HG03521 (cell line): ENCODE measurements around the gene EYS.
"Not testable (repeated sequence)": the region's sequence is repeated elsewhere in the genome, so short reads cannot be mapped to it uniquely, and the experiment has no call there.

Experiments used
- ATAC-seq: cut with Tn5 transposase; IDR thresholded peaks from one replicate; pipeline ENCODE4 v1.9.1; 2021; ENCODE audit warnings: mild to moderate bottlenecking, moderate library complexity; ENCODE audit not compliant: unreplicated experiment

EYS gene

GRCh38 chr6:63816401-63816981, 1890.5 kb downstream of the EYS start:
- ATAC-seq: no peak

DNA sequence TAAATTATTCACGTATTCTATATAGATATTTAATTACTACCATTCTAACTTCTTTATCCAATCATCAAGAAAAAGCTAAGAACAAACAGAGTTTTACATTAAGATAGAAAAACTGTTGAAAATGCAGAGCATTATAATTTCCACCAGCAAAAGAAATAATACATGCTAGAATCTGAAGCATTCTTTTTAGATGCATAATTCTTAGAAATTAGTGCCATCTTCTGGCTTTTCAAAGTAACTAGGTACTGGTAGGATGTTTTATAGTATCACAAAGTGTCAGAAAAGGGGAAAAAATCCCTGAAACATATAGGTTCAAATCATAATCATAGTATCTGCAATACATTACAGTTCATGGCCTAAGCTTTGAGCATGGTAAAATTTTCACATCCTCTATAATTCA, 1892.6 kb downstream of the EYS start:
- no peak for ATAC-seq

DNA sequence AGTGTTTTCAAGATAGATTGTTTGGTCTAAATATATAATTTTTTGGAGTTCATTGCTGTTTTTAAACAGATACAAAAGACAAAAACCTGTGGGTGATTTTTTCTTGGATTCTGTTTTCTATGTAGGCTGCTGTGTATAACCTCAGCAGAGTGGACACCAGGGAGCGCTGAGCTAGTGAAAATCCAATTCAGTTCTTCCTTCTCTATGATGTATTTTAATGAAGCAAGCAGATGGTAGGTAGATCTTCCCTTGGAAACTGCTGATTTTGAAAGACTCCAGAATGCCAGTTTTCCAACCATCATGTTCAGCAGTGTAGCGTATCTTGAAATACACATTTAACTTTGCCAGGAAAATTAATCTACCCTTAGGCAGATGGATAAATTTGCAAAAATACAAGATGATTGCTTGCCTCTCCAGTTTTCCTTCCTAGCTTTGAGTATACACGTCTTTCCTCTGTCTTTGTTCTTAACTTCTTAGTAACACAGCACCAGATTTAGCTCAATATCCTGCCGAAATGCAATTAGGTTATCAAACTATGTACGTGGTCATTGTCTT, 1893.4 kb downstream of the EYS start:
- no peak for ATAC-seq

- ATAC-seq: no peak
These were observed 1898.5 kb downstream of the EYS start for GRCh38 chr6:63808576-63808975.

- ATAC-seq: no peak
These were observed 1900.0 kb downstream of the EYS start for GRCh38 chr6:63807056-63807455.

DNA sequence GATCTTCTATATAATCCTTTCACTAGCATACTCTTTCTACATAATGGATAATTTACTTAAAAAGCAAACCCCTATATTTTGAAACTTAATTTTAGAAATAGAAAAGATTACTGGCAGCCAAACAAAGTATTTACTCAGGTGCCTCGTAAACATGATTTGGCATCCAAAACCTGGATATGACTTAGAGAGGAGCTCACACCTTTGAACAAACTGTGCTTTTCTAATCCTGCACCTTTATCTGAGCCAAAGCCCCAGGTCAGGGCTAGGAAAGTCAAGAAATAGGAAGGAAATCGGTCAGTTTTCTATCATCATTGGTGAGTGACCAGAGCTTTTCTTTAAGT, 1900.5 kb downstream of the EYS start:
- no peak for ATAC-seq

DNA sequence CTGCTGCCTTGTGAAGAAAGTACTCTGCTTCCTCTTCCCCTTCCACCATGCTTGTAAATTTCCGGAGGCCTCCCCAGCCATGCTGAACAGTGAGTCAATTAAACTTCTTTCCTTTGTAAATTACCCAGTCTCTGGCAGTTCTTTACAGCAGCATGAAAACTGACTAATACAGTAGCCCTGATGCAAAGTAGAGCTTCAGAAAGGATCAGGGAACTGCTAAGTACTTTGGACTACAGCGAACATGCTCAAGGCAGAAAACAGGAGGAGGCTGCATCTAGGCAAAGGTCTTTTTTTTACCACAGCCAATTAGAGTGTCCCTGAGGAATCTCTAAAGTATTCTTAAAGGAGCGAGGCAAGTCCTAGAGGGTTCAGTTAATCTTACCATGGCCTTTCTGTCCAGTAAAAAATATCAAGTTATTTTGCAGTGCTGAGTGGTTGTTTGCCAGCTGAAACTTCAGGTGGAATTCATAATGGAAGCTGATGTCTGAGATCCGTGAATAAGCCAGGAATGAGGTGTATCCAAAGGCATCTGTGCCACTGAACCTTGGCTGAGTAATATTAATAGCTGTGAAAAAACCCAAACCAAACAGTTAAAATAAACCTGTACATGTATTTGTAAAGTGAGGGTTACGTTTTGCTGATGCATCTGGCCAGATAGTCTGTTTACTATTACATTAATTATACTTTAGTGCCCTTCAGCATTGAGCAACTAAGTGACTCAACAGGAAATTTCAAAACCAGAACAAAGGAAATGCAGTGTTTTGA, 1901.0 kb downstream of the EYS start:
- ATAC-seq: no peak

GRCh38 chr6:63805345-63805744, 1901.7 kb downstream of the EYS start:
- ATAC-seq: no peak

GRCh38 chr6:63804381-63804956, 1902.6 kb downstream of the EYS start:
- no peak for ATAC-seq

DNA sequence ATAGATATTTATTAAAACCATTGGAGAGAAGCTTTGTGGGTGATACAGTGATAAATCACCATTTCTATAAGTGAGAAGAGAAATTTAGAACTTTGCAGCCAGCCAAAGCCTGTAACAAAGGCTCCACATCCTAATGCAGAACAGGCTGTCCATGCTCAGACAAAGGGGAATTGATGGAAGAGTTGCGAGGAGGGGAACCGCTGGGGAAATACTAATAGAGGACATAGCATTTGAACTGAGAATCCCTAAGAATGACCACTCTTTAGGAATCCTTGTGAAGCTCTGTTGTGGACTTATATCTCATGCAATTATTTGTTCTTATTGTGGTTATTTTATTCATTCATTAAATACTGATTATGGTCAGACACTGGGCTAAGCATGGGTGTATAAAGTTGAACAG, 1903.7 kb downstream of the EYS start:
- ATAC-seq: no peak

DNA sequence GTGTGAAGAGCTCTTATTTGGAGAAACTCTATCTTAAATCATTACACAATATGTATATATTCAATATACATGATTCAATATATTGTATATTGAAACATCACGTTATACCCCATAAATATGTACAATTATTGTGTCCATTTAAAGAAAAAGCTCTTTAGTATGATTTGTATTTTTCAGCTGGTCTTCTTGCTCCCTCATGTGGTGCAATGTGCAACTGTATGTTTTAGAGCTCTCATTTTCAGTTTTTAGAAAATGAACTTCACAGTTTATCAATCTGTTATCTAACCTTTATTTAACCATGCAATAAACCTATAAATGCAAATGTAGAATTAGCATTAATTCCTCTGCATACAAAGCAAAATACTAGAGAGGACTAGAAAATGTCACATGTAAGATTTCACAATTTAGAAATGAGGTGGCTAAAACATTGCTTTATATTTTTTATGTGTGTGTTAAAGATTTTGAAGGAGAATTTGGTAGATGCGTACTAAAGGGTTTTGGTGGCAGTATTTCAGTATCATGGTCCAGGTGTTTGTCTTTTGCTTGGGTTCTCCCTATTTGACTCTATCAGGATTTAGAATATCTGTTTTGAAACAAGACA, 1904.3 kb downstream of the EYS start:
- ATAC-seq: no peak

DNA sequence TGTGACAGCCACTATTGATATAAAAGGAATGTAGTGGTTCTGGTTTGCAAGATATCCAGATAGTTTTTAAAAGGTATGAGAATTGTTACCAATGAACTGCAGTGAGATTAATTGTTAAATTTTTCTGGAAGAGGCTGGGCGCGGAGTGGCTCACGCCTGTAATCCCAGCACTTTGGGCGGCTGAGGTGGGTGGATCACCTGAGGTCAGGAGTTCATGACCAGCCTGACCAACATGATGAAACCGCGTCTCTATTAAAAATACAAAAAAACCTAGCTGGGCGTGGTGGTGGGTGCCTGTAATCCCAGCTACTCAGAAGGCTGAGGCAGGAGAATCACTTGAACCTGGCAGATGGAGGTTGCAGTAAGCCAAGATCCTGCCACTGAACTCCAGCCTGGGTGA, 1906.6 kb downstream of the EYS start:
- not testable (repeated sequence) for ATAC-seq

DNA sequence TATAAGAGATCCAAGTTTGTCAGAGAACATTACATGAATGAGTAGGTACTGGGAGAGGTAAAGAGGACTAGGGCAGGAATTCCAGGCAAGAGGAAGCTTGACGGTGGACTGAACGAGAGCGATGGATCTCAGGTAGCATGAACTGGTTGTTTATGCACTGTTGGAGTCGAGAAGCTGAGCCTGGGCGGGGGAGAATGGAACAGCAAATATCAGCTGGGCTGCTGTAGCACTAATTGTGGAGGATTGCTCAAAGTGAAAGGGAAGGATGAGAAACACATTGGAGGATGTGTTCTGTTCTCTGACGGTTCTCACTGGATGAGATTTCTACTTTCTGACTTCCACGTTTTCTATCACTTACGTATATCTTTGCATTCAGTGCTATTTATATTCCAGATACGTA, 1907.2 kb downstream of the EYS start:
- ATAC-seq: no peak

GRCh38 chr6:63799313-63799712, 1907.7 kb downstream of the EYS start:
- ATAC-seq: no peak

DNA sequence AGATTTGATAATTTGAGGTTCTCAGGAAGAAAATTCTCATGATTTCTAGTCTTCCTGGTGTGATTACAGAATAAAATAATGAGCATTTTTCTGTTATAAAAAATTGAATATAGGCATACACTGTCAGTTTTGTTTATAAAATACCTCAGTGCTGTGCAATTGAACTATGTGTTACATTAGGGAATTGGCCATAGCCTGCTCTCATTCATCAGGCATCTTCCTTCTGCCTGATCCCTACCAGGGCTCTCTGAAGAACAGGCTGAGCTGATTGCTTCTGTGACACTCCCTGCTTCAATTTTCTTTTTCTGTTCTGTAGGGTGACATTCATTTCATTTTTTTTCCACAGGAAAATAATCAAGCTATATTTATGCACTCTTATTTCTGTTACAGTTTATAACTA, 1908.6 kb downstream of the EYS start:
- ATAC-seq: no peak

- ATAC-seq: no peak
These were observed 1909.3 kb downstream of the EYS start for GRCh38 chr6:63797721-63798120.

DNA sequence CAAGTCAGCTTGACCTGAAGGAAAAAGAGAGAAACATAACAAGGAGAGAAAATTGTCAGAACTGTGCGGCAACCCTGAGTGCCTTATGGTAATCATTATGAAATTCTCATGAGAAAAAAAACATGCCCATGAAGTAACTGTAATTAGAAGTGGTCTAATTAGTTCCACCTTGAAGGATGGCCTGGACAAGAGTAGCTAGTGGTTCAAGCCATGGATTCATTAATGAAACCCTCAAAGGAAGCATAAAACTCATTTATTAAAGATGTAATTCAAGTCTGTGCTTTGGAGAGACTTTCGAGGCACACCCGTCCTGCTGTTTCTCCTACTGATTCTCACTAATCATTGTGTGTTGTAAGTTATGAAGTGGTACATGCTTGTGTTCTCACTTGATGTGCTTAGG, 1911.2 kb downstream of the EYS start:
- ATAC-seq: no peak

- no peak for ATAC-seq
These were observed 1912.0 kb downstream of the EYS start for GRCh38 chr6:63795006-63795405.

DNA sequence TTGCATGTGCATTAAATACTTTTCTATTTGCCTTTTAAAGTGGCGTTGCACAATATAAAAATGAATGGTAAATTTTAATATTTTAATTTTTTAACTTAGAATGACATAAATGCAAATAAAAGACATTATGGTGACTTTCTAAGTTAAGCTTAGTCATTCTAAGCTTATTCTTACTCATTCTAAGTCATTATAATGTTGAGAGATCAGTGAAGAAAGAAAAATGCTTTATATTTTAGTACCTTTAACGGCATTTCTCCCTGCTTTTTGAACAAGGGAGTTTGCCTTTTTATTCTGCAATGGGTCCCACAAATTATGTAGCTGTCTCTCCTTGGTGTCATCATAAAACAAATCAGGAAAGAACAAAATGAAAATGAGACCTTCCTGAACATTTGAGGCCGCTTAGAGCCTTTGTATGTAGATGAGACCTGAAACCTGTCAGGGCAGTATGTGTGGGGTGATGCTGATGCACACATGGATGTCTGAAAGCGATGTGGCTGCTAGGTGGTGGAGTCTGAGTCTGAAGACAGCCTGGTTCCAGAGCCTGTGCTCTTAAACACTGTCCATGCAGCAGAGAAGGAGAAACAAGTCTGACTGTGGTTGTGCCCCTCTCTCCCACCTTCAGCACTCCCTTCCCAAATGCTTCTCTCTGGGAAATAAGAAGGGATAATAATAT, 1913.4 kb downstream of the EYS start:
- no peak for ATAC-seq

DNA sequence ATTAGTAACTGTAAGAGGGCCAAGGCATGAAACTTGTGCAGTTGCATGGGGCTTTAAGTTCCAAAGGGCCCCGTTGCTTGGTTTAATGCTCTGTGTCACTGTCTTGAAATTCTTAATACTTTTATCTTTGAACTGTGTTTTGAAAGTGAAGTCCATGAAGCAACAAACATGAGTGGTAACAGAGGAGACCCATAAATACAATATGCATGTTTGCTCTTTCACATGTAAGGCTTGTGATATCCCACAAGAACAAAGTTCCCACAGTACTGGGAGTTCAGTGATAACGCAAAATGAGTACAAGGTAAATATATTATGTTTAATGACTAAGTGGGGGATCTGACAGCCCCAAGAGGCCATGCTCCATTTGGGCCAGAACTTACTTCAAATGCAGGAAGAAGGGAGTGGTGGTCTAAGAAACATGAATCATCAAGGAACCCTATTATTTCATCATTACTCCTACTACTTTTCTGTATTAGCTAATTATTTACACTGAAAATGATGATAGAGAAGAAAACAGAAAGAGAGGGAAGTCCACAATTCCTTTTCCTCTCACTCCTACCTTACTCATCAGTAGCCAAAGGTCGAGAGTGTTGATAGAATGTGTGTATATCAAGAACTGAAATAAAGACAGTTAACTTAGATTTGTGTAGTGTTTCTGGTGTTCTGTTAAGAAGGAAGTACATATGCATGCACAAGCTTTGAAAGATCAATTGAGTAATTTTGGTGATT, 1914.1 kb downstream of the EYS start:
- ATAC-seq: no peak

DNA sequence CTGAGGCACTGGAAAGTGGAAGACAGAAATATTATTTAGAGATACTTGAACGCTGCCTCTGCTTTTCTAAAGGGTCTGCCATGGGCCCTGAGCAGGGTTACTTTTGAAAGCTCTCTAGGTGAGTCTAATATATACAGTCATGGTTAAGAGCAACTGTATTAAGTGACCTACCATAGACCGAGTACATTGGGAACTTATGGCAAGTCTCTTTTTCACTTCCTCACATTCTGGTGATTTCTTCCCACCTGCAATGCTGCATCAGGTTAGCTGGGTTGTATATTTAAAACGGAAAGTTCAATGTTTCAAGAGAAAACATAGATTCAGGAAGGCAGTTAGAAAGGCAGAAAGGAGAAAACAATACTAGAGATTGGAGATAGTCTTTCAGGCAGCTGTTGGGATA, 1916.7 kb downstream of the EYS start:
- ATAC-seq: no peak
